ENCODE data around the gene GTF2B. TPM values are rescaled to one million over a fixed set of nuclear protein-coding genes. Genes with fewer than 3 reads are reported as not detected.
"Not testable (repeated sequence)": the region's sequence is repeated elsewhere in the genome, so short reads cannot be mapped to it uniquely, and the experiment has no call there.

Gene GTF2B
- total RNA-seq, 2 experiments from 2014 or later = 82.6 to 86.4 TPM

- no peak for ATAC-seq (ENCODE audit: poor library complexity)
- no peak overlapping the region for H3K27ac Mint-ChIP-seq
Measured at GRCh38 chr1:88936223-88936523, 44.8 kb upstream of the GTF2B start.

GRCh38 chr1:88935522-88936222 lies 44.3 kb upstream of the GTF2B start:
- peaks cover 51% of the 10 kb centered on the region for H3K36me3 ChIP-seq (ENCODE audit: insufficient read depth, low read length)
- H3K4me3 Mint-ChIP-seq = no peak overlapping the region
- H3K27me3 Mint-ChIP-seq = no peaks in the 10 kb centered on the region
- H3K27ac ChIP-seq (ENCODE audit: low read depth in 1 of 2, low read length in 2 of 2) = no peak overlapping the region
- ChIA-PET CTCF (no interaction called here), POLR2A (no interaction called here)
- H3K9me3 Mint-ChIP-seq = no peaks in the 10 kb centered on the region
- H3K9me3 ChIP-seq (ENCODE audit: control insufficient read depth in 1 of 2, insufficient read depth in 1 of 2, low read length in 2 of 2) = no peaks in the 10 kb centered on the region
- H3K4me1 Mint-ChIP-seq (ENCODE audit: low read depth) = no peaks in the 10 kb centered on the region
- H3K4me1 ChIP-seq (ENCODE audit: insufficient read depth, low read length) = no peaks in the 10 kb centered on the region
- intact Hi-C loops (cut with DNase I, micrococcal nuclease) = loop anchor here (1.0 to 10.0 kb wide), 2 partner anchors 519 to 520 kb away; no protein-coding TSS in a partner anchor
- DNase-seq = peak in 4 of 14 experiments; percentile 25 to 68 (median 54)
- ATAC-seq (ENCODE audit: poor library complexity) = peak; percentile 66
- H3K4me3 ChIP-seq (ENCODE audit: low read length) = no peak overlapping the region
- TF ChIP-seq CTCF (IDR thresholded peaks at IDR 0.05) = peak; percentile 77
- H3K27me3 ChIP-seq (ENCODE audit: control insufficient read depth in 1 of 2, insufficient read depth in 2 of 2, low read length in 2 of 2) = no peaks in the 10 kb centered on the region
- peaks cover 96% of the 10 kb centered on the region for H3K36me3 Mint-ChIP-seq (ENCODE audit: low read depth)
- H3K27ac Mint-ChIP-seq = no peak overlapping the region

More at GRCh38 chr1:88936223-88936523, 44.8 kb upstream of the GTF2B start:
- Histone ChIP-seq H3K4me1 (ENCODE audit: insufficient read depth, low read length) (no peaks in the 10 kb centered on the region), H3K36me3 (ENCODE audit: insufficient read depth, low read length) (peaks cover 55% of the 10 kb centered on the region), H3K9me3 (ENCODE audit: control insufficient read depth in 1 of 2, insufficient read depth in 1 of 2, low read length in 2 of 2) (no peaks in the 10 kb centered on the region), H3K4me3 (ENCODE audit: low read length) (no peak overlapping the region), H3K27ac (ENCODE audit: low read depth in 1 of 2, low read length in 2 of 2) (no peak overlapping the region), H3K27me3 (ENCODE audit: control insufficient read depth in 1 of 2, insufficient read depth in 2 of 2, low read length in 2 of 2) (no peaks in the 10 kb centered on the region)
- ChIA-PET POLR2A (no interaction called here), CTCF (no interaction called here)
- H3K4me1 Mint-ChIP-seq (ENCODE audit: low read depth) = no peaks in the 10 kb centered on the region
- H3K27me3 Mint-ChIP-seq = no peaks in the 10 kb centered on the region
- intact Hi-C loops (cut with DNase I, micrococcal nuclease) = loop anchor here (1.0 to 10.0 kb wide), 2 partner anchors 519 kb away; no protein-coding TSS in a partner anchor
- no peak overlapping the region for H3K4me3 Mint-ChIP-seq
- peaks cover 96% of the 10 kb centered on the region for H3K36me3 Mint-ChIP-seq (ENCODE audit: low read depth)
- peak; percentile 32 for TF ChIP-seq CTCF (IDR thresholded peaks at IDR 0.05)
- DNase-seq = no peak
- no peaks in the 10 kb centered on the region for H3K9me3 Mint-ChIP-seq

GRCh38 chr1:88930176-88930575 lies 38.8 kb upstream of the GTF2B start:
- H3K27ac ChIP-seq (ENCODE audit: low read depth in 1 of 2, low read length in 2 of 2); H3K4me3 ChIP-seq (ENCODE audit: low read length); DNase-seq; H3K9me3 Mint-ChIP-seq; ATAC-seq (ENCODE audit: poor library complexity); H3K27me3 Mint-ChIP-seq; POLR2A ChIA-PET; H3K27ac Mint-ChIP-seq; H3K4me1 ChIP-seq (ENCODE audit: insufficient read depth, low read length); H3K9me3 ChIP-seq (ENCODE audit: control insufficient read depth in 1 of 2, insufficient read depth in 1 of 2, low read length in 2 of 2); H3K27me3 ChIP-seq (ENCODE audit: control insufficient read depth in 1 of 2, insufficient read depth in 2 of 2, low read length in 2 of 2); CTCF ChIA-PET; H3K4me3 Mint-ChIP-seq; H3K4me1 Mint-ChIP-seq (ENCODE audit: low read depth): not testable (repeated sequence)
- H3K36me3 ChIP-seq (ENCODE audit: insufficient read depth, low read length) = peaks cover 57% of the 10 kb centered on the region
- intact Hi-C loops (cut with DNase I, micrococcal nuclease) = loop anchor here in 1 of 2 experiments (10.0 kb wide), 1 partner anchor 525 kb away; no protein-coding TSS in a partner anchor
- peaks cover 90% of the 10 kb centered on the region for H3K36me3 Mint-ChIP-seq (ENCODE audit: low read depth)

GRCh38 chr1:88923224-88923623 lies 31.9 kb upstream of the GTF2B start:
- peaks cover 99% of the 10 kb centered on the region for H3K36me3 Mint-ChIP-seq (ENCODE audit: low read depth)
- no peaks in the 10 kb centered on the region for H3K9me3 Mint-ChIP-seq
- H3K4me3 ChIP-seq (ENCODE audit: low read length) = no peak overlapping the region
- DNase-seq (no peak), ATAC-seq (ENCODE audit: poor library complexity) (no peak)
- H3K27ac Mint-ChIP-seq = no peak overlapping the region
- ChIA-PET CTCF (no interaction called here), POLR2A (no interaction called here)
- no peak for TF ChIP-seq CTCF (IDR thresholded peaks at IDR 0.05)
- no peaks in the 10 kb centered on the region for H3K4me1 ChIP-seq (ENCODE audit: insufficient read depth, low read length)
- no peaks in the 10 kb centered on the region for H3K4me1 Mint-ChIP-seq (ENCODE audit: low read depth)
- no peaks in the 10 kb centered on the region for H3K27me3 ChIP-seq (ENCODE audit: control insufficient read depth in 1 of 2, insufficient read depth in 2 of 2, low read length in 2 of 2)
- H3K9me3 ChIP-seq (ENCODE audit: control insufficient read depth in 1 of 2, insufficient read depth in 1 of 2, low read length in 2 of 2) = peaks cover 11 to 13% of the 10 kb centered on the region in 2 experiments
- H3K27ac ChIP-seq (ENCODE audit: low read depth in 1 of 2, low read length in 2 of 2) = no peak overlapping the region
- intact Hi-C loops (cut with DNase I, micrococcal nuclease) = no loop called here
- H3K4me3 Mint-ChIP-seq = no peak overlapping the region
- H3K27me3 Mint-ChIP-seq = no peaks in the 10 kb centered on the region
- peaks cover 54% of the 10 kb centered on the region for H3K36me3 ChIP-seq (ENCODE audit: insufficient read depth, low read length)
